Nephron (organoid): ENCODE results near the gene UNC5B.

Experiments
- H3K27ac Mint-ChIP-seq, 3 experiments: 2 replicates each; pipeline ENCODE4 v1.8.0; 2020; ENCODE audit warnings: mixed read lengths in 3 of 3, mild to moderate bottlenecking in 2 of 3, moderate library complexity in 1 of 3
- H3K27me3 Mint-ChIP-seq: 2 replicates; pipeline ENCODE4 v1.8.0; 2021; ENCODE audit warnings: low read depth, mild to moderate bottlenecking, moderate library complexity, mixed read lengths
- H3K36me3 Mint-ChIP-seq: 2 replicates; pipeline ENCODE4 v1.8.0; 2020; ENCODE audit warnings: low read depth, mixed read lengths
- H3K4me1 Mint-ChIP-seq: 2 replicates; pipeline ENCODE4 v1.8.0; 2020; ENCODE audit warnings: mixed read lengths
- H3K4me3 Mint-ChIP-seq, 3 experiments: 2 replicates each; pipeline ENCODE4 v1.8.0; 2020; ENCODE audit warnings: mild to moderate bottlenecking in 3 of 3, mixed read lengths in 3 of 3, moderate library complexity in 2 of 3
- H3K9me3 Mint-ChIP-seq: 2 replicates; pipeline ENCODE4 v1.8.0; 2020; ENCODE audit warnings: mixed read lengths
- CTCF ChIP-seq, 3 experiments: fragments of 200-600 bp; sonication (generic); IDR thresholded peaks; one replicate each; pipeline ENCODE4 v1.5.0; 2021; ENCODE audit warnings: antibody characterized with exemption in 3 of 3; ENCODE audit not compliant: unreplicated experiment in 3 of 3

UNC5B gene

GRCh38 chr10:71290806-71291527 is 78.6 kb downstream of the UNC5B start:
- Mint-ChIP-seq H3K36me3 (peaks cover 55% of the 10 kb centered on the region), H3K9me3 (no peaks in the 10 kb centered on the region), H3K27me3 (peaks cover 3% of the 10 kb centered on the region), H3K27ac (no peak overlapping the region), H3K4me3 (no peak overlapping the region), H3K4me1 (no peaks in the 10 kb centered on the region)
- no peak for TF ChIP-seq CTCF (IDR thresholded peaks at IDR 0.05; ENCODE audit: unreplicated experiment in 3 of 3)

- Mint-ChIP-seq H3K36me3 (peaks cover 57% of the 10 kb centered on the region), H3K27me3 (peaks cover 3% of the 10 kb centered on the region), H3K4me3 (no peak overlapping the region), H3K4me1 (no peaks in the 10 kb centered on the region), H3K9me3 (no peaks in the 10 kb centered on the region), H3K27ac (no peak overlapping the region)
- no peak for TF ChIP-seq CTCF (IDR thresholded peaks at IDR 0.05; ENCODE audit: unreplicated experiment in 3 of 3)
These were observed 79.1 kb downstream of the UNC5B start for GRCh38 chr10:71291528-71291900.

GRCh38 chr10:71292624-71293445 is 80.5 kb downstream of the UNC5B start:
- Mint-ChIP-seq H3K4me3 (no peak overlapping the region), H3K9me3 (no peaks in the 10 kb centered on the region), H3K27ac (no peak overlapping the region), H3K36me3 (peaks cover 56% of the 10 kb centered on the region), H3K4me1 (no peaks in the 10 kb centered on the region), H3K27me3 (peaks cover 3% of the 10 kb centered on the region)
- no peak for TF ChIP-seq CTCF (IDR thresholded peaks at IDR 0.05; ENCODE audit: unreplicated experiment in 3 of 3)

GRCh38 chr10:71293446-71294084 is 81.2 kb downstream of the UNC5B start:
- Mint-ChIP-seq H3K27ac (peak overlapping the region in 2 of 3 experiments; percentile 5 to 55), H3K9me3 (no peaks in the 10 kb centered on the region), H3K36me3 (peaks cover 54% of the 10 kb centered on the region), H3K4me3 (no peak overlapping the region), H3K4me1 (no peaks in the 10 kb centered on the region), H3K27me3 (peaks cover 3% of the 10 kb centered on the region)
- no peak for TF ChIP-seq CTCF (IDR thresholded peaks at IDR 0.05; ENCODE audit: unreplicated experiment in 3 of 3)

GRCh38 chr10:71294091-71294561 is 81.8 kb downstream of the UNC5B start:
- Mint-ChIP-seq H3K4me1 (no peaks in the 10 kb centered on the region), H3K4me3 (no peak overlapping the region), H3K27me3 (peaks cover 3% of the 10 kb centered on the region), H3K27ac (peak overlapping the region; percentile 5 to 66 (median 55)), H3K9me3 (no peaks in the 10 kb centered on the region), H3K36me3 (peaks cover 52% of the 10 kb centered on the region)
- TF ChIP-seq CTCF (IDR thresholded peaks at IDR 0.05; ENCODE audit: unreplicated experiment in 3 of 3), result no peak
